Measurements from ENCODE around the gene SYNE4. TPM values are rescaled to one million over a fixed set of nuclear protein-coding genes. Genes with fewer than 3 reads are reported as not detected.
"Not testable (repeated sequence)": the region's sequence is repeated elsewhere in the genome, so short reads cannot be mapped to it uniquely, and the experiment has no call there.

Gene SYNE4
- total and polyA plus RNA-seq, 2 donors (not counting 1 experiment from before 2014, with no cell fraction given): 0.12 to 0.17 TPM

GRCh38 chr19:35958660-35959039 is 50.0 kb downstream of the SYNE4 start:
- peaks cover 26% of the 10 kb centered on the region for H3K27me3 ChIP-seq (ENCODE audit: control insufficient read depth, insufficient read depth, low read length)
- no peak overlapping the region for H2AFZ ChIP-seq (ENCODE audit: low read length)
- no peak overlapping the region for H3K4me2 ChIP-seq (ENCODE audit: extremely low read depth, insufficient read depth, low read length)
- H3K4me1 ChIP-seq (ENCODE audit: control insufficient read depth, extremely low read depth, insufficient read depth, low read length): no peaks in the 10 kb centered on the region
- no peak for DNase-seq (ENCODE audit: low read depth in 2 of 2)
- H3K27ac ChIP-seq (ENCODE audit: insufficient read depth, low read length): no peak overlapping the region
- no peaks in the 10 kb centered on the region for H3K36me3 ChIP-seq (ENCODE audit: control insufficient read depth, insufficient read depth, low read length)
- H3K9ac ChIP-seq (ENCODE audit: insufficient read depth, low read length): no peak overlapping the region
- no peak overlapping the region for H3K4me3 ChIP-seq (replicated peaks in 1 of 4; ENCODE audit: control extremely low read depth in 1 of 4, insufficient read depth in 1 of 4, low read depth in 3 of 4, low read length in 4 of 4)
- TF ChIP-seq EZH2 (IDR thresholded peaks at IDR 0.05; ENCODE audit: low read length, missing control alignments): no peak
- TF ChIP-seq CTCF (conservative IDR thresholded peaks at IDR 0.05 in 1 of 2, IDR thresholded peaks at IDR 0.05 in 1 of 2; ENCODE audit: low read depth in 1 of 2, low read length in 2 of 2): no peak
- no peaks in the 10 kb centered on the region for H3K9me3 ChIP-seq (ENCODE audit: control insufficient read depth, insufficient read depth, low read depth, low read length)
- H4K20me1 ChIP-seq (ENCODE audit: control insufficient read depth, extremely low read depth, insufficient read depth, low read length): no peaks in the 10 kb centered on the region
- H3K79me2 ChIP-seq (ENCODE audit: control insufficient read depth, insufficient read depth, low read length): no peaks in the 10 kb centered on the region

DNA sequence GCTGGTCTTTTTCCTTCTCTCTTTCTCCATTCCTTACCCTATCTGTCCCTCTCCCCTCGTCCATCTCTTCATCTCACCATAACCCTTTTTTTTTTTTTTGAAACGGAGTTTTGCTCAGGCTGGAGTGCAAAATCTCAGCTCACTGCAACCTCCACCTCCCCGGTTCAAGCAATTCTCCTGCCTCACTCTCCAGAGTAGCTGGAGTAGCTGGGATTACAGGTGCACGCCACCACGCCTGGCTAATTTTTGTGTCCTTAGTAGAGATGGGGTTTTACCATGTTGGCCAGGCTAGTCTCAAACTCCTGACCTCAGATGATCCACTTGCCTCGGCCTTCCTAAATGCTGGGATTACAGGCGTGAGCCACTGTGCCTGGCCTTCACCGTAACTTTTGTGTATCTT is 51.2 kb downstream of the SYNE4 start:
- not testable (repeated sequence) for H3K79me2 ChIP-seq (ENCODE audit: control insufficient read depth, insufficient read depth, low read length); H3K4me3 ChIP-seq (replicated peaks in 1 of 4; ENCODE audit: control extremely low read depth in 1 of 4, insufficient read depth in 1 of 4, low read depth in 3 of 4, low read length in 4 of 4); H3K4me2 ChIP-seq (ENCODE audit: extremely low read depth, insufficient read depth, low read length); DNase-seq (ENCODE audit: low read depth in 2 of 2); H3K4me1 ChIP-seq (ENCODE audit: control insufficient read depth, extremely low read depth, insufficient read depth, low read length); H2AFZ ChIP-seq (ENCODE audit: low read length); H3K9ac ChIP-seq (ENCODE audit: insufficient read depth, low read length); H4K20me1 ChIP-seq (ENCODE audit: control insufficient read depth, extremely low read depth, insufficient read depth, low read length); H3K27ac ChIP-seq (ENCODE audit: insufficient read depth, low read length); H3K36me3 ChIP-seq (ENCODE audit: control insufficient read depth, insufficient read depth, low read length); H3K9me3 ChIP-seq (ENCODE audit: control insufficient read depth, insufficient read depth, low read depth, low read length)
- peaks cover 26% of the 10 kb centered on the region for H3K27me3 ChIP-seq (ENCODE audit: control insufficient read depth, insufficient read depth, low read length)

DNA sequence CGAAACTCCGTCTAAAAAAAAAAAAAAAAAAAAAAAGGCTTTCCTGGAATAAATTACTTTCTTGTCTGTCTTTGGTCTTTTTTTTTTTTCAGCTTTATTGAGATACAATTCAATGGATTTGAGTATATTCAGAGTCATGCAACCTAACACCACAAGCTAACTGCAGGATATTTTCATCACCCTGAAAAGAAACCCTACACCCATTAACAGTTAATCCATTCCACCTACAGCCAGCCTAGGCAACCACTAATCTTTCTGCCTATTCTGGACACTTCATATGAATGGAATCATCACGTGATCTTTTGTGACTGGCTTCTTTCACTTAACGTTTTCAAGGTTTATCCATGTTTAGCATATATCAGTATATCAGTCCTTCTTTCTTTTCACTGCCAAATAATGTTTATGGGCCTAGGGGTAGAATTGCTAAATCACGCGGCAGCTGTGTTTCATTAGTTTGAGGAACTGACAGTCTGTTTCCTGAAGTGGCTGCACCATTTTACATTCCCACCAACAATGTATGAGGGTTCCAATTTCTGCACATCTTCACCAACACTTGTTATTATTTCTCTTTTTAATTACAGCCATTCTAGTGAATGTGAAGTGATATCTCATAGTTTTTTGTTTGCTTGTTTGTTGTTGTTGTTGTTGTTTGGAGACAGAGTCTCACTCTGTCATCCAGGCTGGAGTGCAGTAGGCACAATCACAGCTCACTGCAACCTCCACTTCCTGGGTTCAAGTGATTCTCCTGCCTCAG is 52.6 kb downstream of the SYNE4 start:
- Histone ChIP-seq H3K36me3 (ENCODE audit: control insufficient read depth, insufficient read depth, low read length) (no peaks in the 10 kb centered on the region), H3K27ac (ENCODE audit: insufficient read depth, low read length) (no peak overlapping the region), H3K4me3 (replicated peaks in 1 of 4; ENCODE audit: control extremely low read depth in 1 of 4, insufficient read depth in 1 of 4, low read depth in 3 of 4, low read length in 4 of 4) (no peak overlapping the region), H3K9me3 (ENCODE audit: control insufficient read depth, insufficient read depth, low read depth, low read length) (no peaks in the 10 kb centered on the region), H3K27me3 (ENCODE audit: control insufficient read depth, insufficient read depth, low read length) (peaks cover 26% of the 10 kb centered on the region), H2AFZ (ENCODE audit: low read length) (no peak overlapping the region), H3K9ac (ENCODE audit: insufficient read depth, low read length) (no peak overlapping the region), H3K4me2 (ENCODE audit: extremely low read depth, insufficient read depth, low read length) (no peak overlapping the region), H3K4me1 (ENCODE audit: control insufficient read depth, extremely low read depth, insufficient read depth, low read length) (no peaks in the 10 kb centered on the region), H4K20me1 (ENCODE audit: control insufficient read depth, extremely low read depth, insufficient read depth, low read length) (no peaks in the 10 kb centered on the region), H3K79me2 (ENCODE audit: control insufficient read depth, insufficient read depth, low read length) (no peaks in the 10 kb centered on the region)
- TF ChIP-seq CTCF (conservative IDR thresholded peaks at IDR 0.05 in 1 of 2, IDR thresholded peaks at IDR 0.05 in 1 of 2; ENCODE audit: low read depth in 1 of 2, low read length in 2 of 2) (no peak), EZH2 (IDR thresholded peaks at IDR 0.05; ENCODE audit: low read length, missing control alignments) (no peak)
- no peak for DNase-seq (ENCODE audit: low read depth in 2 of 2)

Other genes with a start within 250 kb of the SYNE4 start
- gene ARHGAP33, start 233.2 kb downstream of the SYNE4 start, total RNA-seq: 2.1 and 2.3 TPM in 2 replicates
- 0.58 and 1.7 TPM in 2 replicates for gene ARHGAP33, start 233.2 kb downstream of the SYNE4 start, polyA plus RNA-seq
- not detected in 2 replicates for gene PRODH2, start 196.0 kb downstream of the SYNE4 start, total RNA-seq
- not detected in 2 replicates for gene PRODH2, start 196.0 kb downstream of the SYNE4 start, polyA plus RNA-seq
- not detected in 2 replicates for gene NPHS1, start 156.3 kb downstream of the SYNE4 start, total RNA-seq
- gene NPHS1, start 156.3 kb downstream of the SYNE4 start, polyA plus RNA-seq: not detected in 2 replicates
- under 0.01 TPM in 1 of 2 replicates, not detected in the other for gene KIRREL2, start 151.9 kb downstream of the SYNE4 start, total RNA-seq
- gene KIRREL2, start 151.9 kb downstream of the SYNE4 start, polyA plus RNA-seq: not detected in 2 replicates
- gene APLP1, start 140.2 kb downstream of the SYNE4 start, total RNA-seq: 0.99 and 2.6 TPM in 2 replicates
- 3.7 and 4.1 TPM in 2 replicates for gene APLP1, start 140.2 kb downstream of the SYNE4 start, polyA plus RNA-seq
- 2.3 and 2.6 TPM in 2 replicates for gene NFKBID, start 108.3 kb downstream of the SYNE4 start, total RNA-seq
- 1.2 and 2.4 TPM in 2 replicates for gene NFKBID, start 108.3 kb downstream of the SYNE4 start, polyA plus RNA-seq
- gene HCST, start 106.3 kb downstream of the SYNE4 start, total RNA-seq: 1.0 and 2.0 TPM in 2 replicates
- 0.14 and 0.16 TPM in 2 replicates for gene HCST, start 106.3 kb downstream of the SYNE4 start, polyA plus RNA-seq
- 0.26 TPM in 1 of 2 replicates, not detected in the other for gene TYROBP, start 100.5 kb downstream of the SYNE4 start, total RNA-seq
- gene TYROBP, start 100.5 kb downstream of the SYNE4 start, polyA plus RNA-seq: not detected in 2 replicates
- 2.6 and 3.1 TPM in 2 replicates for gene LRFN3, start 72.4 kb downstream of the SYNE4 start, total RNA-seq
- 2.2 and 2.6 TPM in 2 replicates for gene LRFN3, start 72.4 kb downstream of the SYNE4 start, polyA plus RNA-seq
- gene SDHAF1, start 13.6 kb downstream of the SYNE4 start, total RNA-seq: 7.8 and 11.8 TPM in 2 replicates
- 5.6 and 6.4 TPM in 2 replicates for gene SDHAF1, start 13.6 kb downstream of the SYNE4 start, polyA plus RNA-seq
- gene ALKBH6, start 5.4 kb upstream of the SYNE4 start, total RNA-seq: 12.8 and 20.1 TPM in 2 replicates
- 19.5 and 21.0 TPM in 2 replicates for gene ALKBH6, start 5.4 kb upstream of the SYNE4 start, polyA plus RNA-seq
- 8.2 and 19.8 TPM in 2 replicates for gene CLIP3, start 24.1 kb upstream of the SYNE4 start, total RNA-seq
- 14.7 and 15.0 TPM in 2 replicates for gene CLIP3, start 24.1 kb upstream of the SYNE4 start, polyA plus RNA-seq
- gene THAP8, start 45.5 kb upstream of the SYNE4 start, total RNA-seq: 3.6 and 5.1 TPM in 2 replicates
- 3.8 and 4.6 TPM in 2 replicates for gene THAP8, start 45.5 kb upstream of the SYNE4 start, polyA plus RNA-seq
- 0.26 and 2.8 TPM in 2 replicates for gene WDR62, start 46.1 kb upstream of the SYNE4 start, total RNA-seq
- 1.1 and 6.3 TPM in 2 replicates for gene WDR62, start 46.1 kb upstream of the SYNE4 start, polyA plus RNA-seq
- gene OVOL3, start 102.3 kb upstream of the SYNE4 start, total RNA-seq: not detected in 2 replicates
- gene OVOL3, start 102.3 kb upstream of the SYNE4 start, polyA plus RNA-seq: not detected in 2 replicates
- 96.8 and 97.6 TPM in 2 replicates for gene POLR2I, start 106.1 kb upstream of the SYNE4 start, total RNA-seq
- 36.1 and 58.4 TPM in 2 replicates for gene POLR2I, start 106.1 kb upstream of the SYNE4 start, polyA plus RNA-seq
- gene TBCB, start 106.7 kb upstream of the SYNE4 start, total RNA-seq: 173 and 249 TPM in 2 replicates
- 194 and 217 TPM in 2 replicates for gene TBCB, start 106.7 kb upstream of the SYNE4 start, polyA plus RNA-seq
- 263 and 466 TPM in 2 replicates for gene CAPNS1, start 131.3 kb upstream of the SYNE4 start, total RNA-seq
- 1,189 and 1,351 TPM in 2 replicates for gene CAPNS1, start 131.3 kb upstream of the SYNE4 start, polyA plus RNA-seq
- gene COX7A1, start 143.6 kb upstream of the SYNE4 start, total RNA-seq: 30.0 and 77.9 TPM in 2 replicates
- gene COX7A1, start 143.6 kb upstream of the SYNE4 start, polyA plus RNA-seq: 17.8 and 42.5 TPM in 2 replicates
- gene ZNF565, start 205.9 kb upstream of the SYNE4 start, total RNA-seq: 6.3 and 6.4 TPM in 2 replicates
- gene ZNF565, start 205.9 kb upstream of the SYNE4 start, polyA plus RNA-seq: 2.4 and 4.3 TPM in 2 replicates
- gene ZNF146, start 206.3 kb upstream of the SYNE4 start, total RNA-seq: 74.5 and 87.5 TPM in 2 replicates
- gene ZNF146, start 206.3 kb upstream of the SYNE4 start, polyA plus RNA-seq: 84.8 and 92.5 TPM in 2 replicates

Data from fibroblast of lung (primary cell).